Natural killer cell treated with Interleukin-12 subunit alpha and Interleukin-12 subunit beta and Interleukin-15 and Interleukin-18, amount 100 ng/mL, for 72 hours (primary cell): ENCODE measurements around the gene ATRNL1. TPM values are rescaled to one million over a fixed set of nuclear protein-coding genes. Genes with fewer than 3 reads are reported as not detected.
"Not testable (repeated sequence)": the region's sequence is repeated elsewhere in the genome, so short reads cannot be mapped to it uniquely, and the experiment has no call there.

Experiments
- ATAC-seq, 2 donors: fragments of 150-1000 bp; cut with Tn5 transposase in 1 of 2; sonication (Bioruptor Pico), chemical (Tn5 transposase) in 1 of 2; 2 replicates each; pipeline ENCODE4 v1.10.0; 2021
- DNase-seq: peaks from one replicate; pipeline ENCODE4 v3.0.0; 2022; ENCODE audit warnings: low spot score
- H3K27ac Mint-ChIP-seq, 2 donors: 1 replicate in 1 of 2; 2 replicates in 1 of 2; pipeline ENCODE4 v1.8.0; 2022; ENCODE audit warnings: mixed read lengths in 2 of 2, mild to moderate bottlenecking in 1 of 2, moderate library complexity in 1 of 2
- H3K27me3 Mint-ChIP-seq, 2 donors: 1 replicate in 1 of 2; 2 replicates in 1 of 2; pipeline ENCODE4 v1.8.0; 2022; ENCODE audit warnings: mixed read lengths in 2 of 2
- H3K36me3 Mint-ChIP-seq: one replicate; pipeline ENCODE4 v1.8.0; 2022; ENCODE audit warnings: mixed read lengths
- H3K4me1 Mint-ChIP-seq, 2 donors: 1 replicate in 1 of 2; 2 replicates in 1 of 2; pipeline ENCODE4 v1.8.0; 2022; ENCODE audit warnings: low read depth in 2 of 2, mixed read lengths in 2 of 2, mild to moderate bottlenecking in 1 of 2
- H3K4me3 Mint-ChIP-seq: one replicate; pipeline ENCODE4 v1.8.0; 2022; ENCODE audit warnings: mixed read lengths
- H3K9me3 Mint-ChIP-seq: 2 replicates; pipeline ENCODE4 v1.8.0; 2022; ENCODE audit warnings: mixed read lengths
- total RNA-seq, 2 donors: library from RNA; stranded (reverse); gene quantifications; one replicate each; pipeline ENCODE4 v1.2.3, GENCODE V29; 2022

ATRNL1 gene
- total RNA-seq, 2 donors from 2014 or later = not detected

DNA sequence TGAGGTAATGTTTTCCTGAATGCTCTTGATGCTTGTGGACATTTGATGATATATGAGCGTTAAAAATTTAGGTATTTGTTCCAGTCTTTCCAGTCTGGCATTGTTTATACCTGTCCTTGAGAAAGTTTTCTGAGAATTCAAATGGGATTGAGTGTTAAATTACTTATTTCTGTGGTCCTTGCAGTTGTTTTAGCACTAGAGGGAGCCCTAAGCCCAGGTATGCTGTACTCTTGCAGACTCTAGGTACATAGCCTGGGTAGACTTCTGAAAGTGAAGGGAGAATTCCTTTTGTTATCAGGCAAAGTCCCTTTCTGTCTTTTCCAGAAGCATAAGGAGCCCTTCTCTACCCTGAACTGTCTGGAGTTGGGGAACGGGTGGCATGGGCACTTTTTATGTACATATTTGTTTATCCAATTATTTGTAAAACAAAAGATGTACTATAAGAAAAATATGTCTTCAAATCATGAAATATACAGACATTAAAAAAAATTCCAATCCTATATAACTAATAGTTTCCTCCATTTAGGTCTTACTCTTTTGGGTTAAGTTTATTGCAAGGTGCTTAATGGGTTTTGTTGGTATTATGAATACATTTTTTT is 262.1 kb downstream of the ATRNL1 start:
- H3K4me3 Mint-ChIP-seq = no peak overlapping the region
- ATAC-seq (no peak), DNase-seq (no peak)
- no peak overlapping the region for H3K27ac Mint-ChIP-seq
- H3K27me3 Mint-ChIP-seq = no peaks in the 10 kb centered on the region
- no peaks in the 10 kb centered on the region for H3K36me3 Mint-ChIP-seq
- no peaks in the 10 kb centered on the region for H3K9me3 Mint-ChIP-seq
- no peaks in the 10 kb centered on the region for H3K4me1 Mint-ChIP-seq

- H3K4me1 Mint-ChIP-seq, ATAC-seq, H3K4me3 Mint-ChIP-seq, H3K27ac Mint-ChIP-seq, DNase-seq, H3K27me3 Mint-ChIP-seq: not testable (repeated sequence)
- peaks cover 11% of the 10 kb centered on the region for H3K36me3 Mint-ChIP-seq
- peaks cover 15% of the 10 kb centered on the region for H3K9me3 Mint-ChIP-seq
Measured at GRCh38 chr10:115367920-115368319, 274.8 kb downstream of the ATRNL1 start.

GRCh38 chr10:115379064-115379463 is 285.9 kb downstream of the ATRNL1 start:
- Mint-ChIP-seq H3K4me1 (no peaks in the 10 kb centered on the region), H3K36me3 (no peaks in the 10 kb centered on the region), H3K27ac (no peak overlapping the region), H3K27me3 (no peaks in the 10 kb centered on the region), H3K4me3 (no peak overlapping the region), H3K9me3 (peaks cover 10% of the 10 kb centered on the region)
- ATAC-seq = no peak
- no peak for DNase-seq

DNA sequence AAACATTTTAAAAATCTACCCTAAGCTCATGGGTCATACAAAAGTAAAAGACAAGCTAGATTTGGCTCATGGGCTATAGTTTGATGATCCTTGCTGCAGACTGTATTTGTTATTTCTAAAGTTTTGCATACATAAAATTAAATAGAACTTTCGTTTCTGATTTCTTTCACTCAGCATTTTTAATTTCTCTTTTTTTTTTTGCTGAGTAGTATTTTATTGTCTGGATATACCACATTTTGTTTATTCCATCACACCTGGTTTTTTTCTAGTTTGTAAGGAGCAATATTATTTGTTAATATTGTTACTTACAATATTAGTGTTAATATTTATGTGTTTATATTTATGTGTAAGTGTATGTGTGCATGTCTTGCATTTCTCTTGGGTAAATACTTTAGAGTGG is 291.5 kb downstream of the ATRNL1 start:
- Mint-ChIP-seq H3K4me3 (no peak overlapping the region), H3K4me1 (no peaks in the 10 kb centered on the region), H3K27ac (no peak overlapping the region), H3K27me3 (no peaks in the 10 kb centered on the region), H3K9me3 (peaks cover 5% of the 10 kb centered on the region), H3K36me3 (no peaks in the 10 kb centered on the region)
- ATAC-seq (no peak), DNase-seq (no peak)

DNA sequence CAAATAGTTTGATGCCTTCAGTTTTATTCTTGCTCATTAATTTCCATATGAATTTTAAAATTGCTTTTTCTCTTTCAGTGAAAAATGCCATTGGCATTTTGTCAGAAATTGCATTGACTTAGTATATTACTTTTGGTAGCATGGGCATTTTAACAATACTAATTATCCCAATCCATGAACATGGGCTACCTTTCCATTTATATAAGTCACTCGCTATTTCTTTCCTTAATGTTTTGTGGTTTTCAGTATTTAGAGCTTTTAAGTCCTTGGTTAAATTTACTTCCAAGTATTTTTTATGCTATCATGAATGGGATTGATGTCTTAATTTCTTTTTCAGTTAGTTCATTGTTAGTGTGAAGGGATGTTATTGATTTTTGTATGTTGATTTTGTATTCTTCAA is 297.4 kb downstream of the ATRNL1 start:
- no peaks in the 10 kb centered on the region for H3K36me3 Mint-ChIP-seq
- ATAC-seq (no peak), DNase-seq (no peak)
- H3K27ac Mint-ChIP-seq = no peak overlapping the region
- no peak overlapping the region for H3K4me3 Mint-ChIP-seq
- H3K9me3 Mint-ChIP-seq = peaks cover 11% of the 10 kb centered on the region
- H3K27me3 Mint-ChIP-seq = no peaks in the 10 kb centered on the region
- no peaks in the 10 kb centered on the region for H3K4me1 Mint-ChIP-seq

GRCh38 chr10:115398026-115398425 is 304.9 kb downstream of the ATRNL1 start:
- ATAC-seq (no peak), DNase-seq (no peak)
- Mint-ChIP-seq H3K27ac (no peak overlapping the region), H3K4me3 (no peak overlapping the region), H3K27me3 (no peaks in the 10 kb centered on the region), H3K4me1 (no peaks in the 10 kb centered on the region), H3K36me3 (no peaks in the 10 kb centered on the region), H3K9me3 (peaks cover 15% of the 10 kb centered on the region)

- H3K4me3 Mint-ChIP-seq = no peak overlapping the region
- no peak overlapping the region for H3K27ac Mint-ChIP-seq
- no peaks in the 10 kb centered on the region for H3K27me3 Mint-ChIP-seq
- H3K36me3 Mint-ChIP-seq = no peaks in the 10 kb centered on the region
- DNase-seq (no peak), ATAC-seq (no peak)
- H3K9me3 Mint-ChIP-seq = peaks cover 13% of the 10 kb centered on the region
- no peaks in the 10 kb centered on the region for H3K4me1 Mint-ChIP-seq
Measured at GRCh38 chr10:115402699-115403098, 309.5 kb downstream of the ATRNL1 start.

DNA sequence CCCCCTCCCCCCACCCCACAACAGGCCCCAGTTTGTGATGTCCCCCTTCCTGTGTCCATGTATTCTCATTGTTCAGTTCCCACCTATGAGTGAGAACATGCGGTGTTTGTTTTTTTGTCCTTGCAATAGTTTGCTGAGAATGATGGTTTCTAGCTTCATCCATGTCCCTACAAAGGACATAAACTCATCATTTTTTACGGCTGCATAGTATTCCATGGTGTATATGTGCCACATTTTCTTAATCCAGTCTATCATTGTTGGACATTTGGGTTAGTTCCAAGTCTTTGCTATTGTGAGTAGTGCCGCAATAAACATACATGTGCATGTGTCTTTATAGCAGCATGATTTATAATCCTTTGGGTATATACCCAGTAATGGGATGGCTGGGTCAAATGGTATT is 312.7 kb downstream of the ATRNL1 start:
- not testable (repeated sequence) for H3K27me3 Mint-ChIP-seq, H3K4me3 Mint-ChIP-seq, ATAC-seq, DNase-seq, H3K36me3 Mint-ChIP-seq, H3K4me1 Mint-ChIP-seq, H3K27ac Mint-ChIP-seq
- H3K9me3 Mint-ChIP-seq = peaks cover 17% of the 10 kb centered on the region

DNA sequence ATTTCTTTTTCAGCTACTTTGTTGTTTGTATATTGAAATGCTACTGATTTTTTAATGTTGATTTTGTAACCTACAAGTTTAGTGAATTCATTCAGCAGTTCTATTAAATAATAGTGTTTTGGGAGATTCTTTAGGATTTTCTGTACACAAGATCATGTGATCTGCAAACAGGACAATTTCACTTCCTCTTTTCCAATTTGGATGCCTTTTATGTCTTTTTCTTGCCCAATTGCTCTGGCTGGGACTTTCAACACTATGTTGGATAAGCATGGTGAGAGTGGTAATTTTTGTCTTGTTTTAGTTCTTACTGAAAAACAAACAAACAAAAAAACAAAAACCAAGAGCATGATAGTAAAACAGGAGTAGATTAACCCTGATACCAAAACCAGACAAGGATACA is 316.2 kb downstream of the ATRNL1 start:
- no peaks in the 10 kb centered on the region for H3K4me1 Mint-ChIP-seq
- no peak overlapping the region for H3K4me3 Mint-ChIP-seq
- ATAC-seq (no peak), DNase-seq (no peak)
- peaks cover 23% of the 10 kb centered on the region for H3K9me3 Mint-ChIP-seq
- no peaks in the 10 kb centered on the region for H3K27me3 Mint-ChIP-seq
- H3K36me3 Mint-ChIP-seq = peaks cover 4% of the 10 kb centered on the region
- no peak overlapping the region for H3K27ac Mint-ChIP-seq

DNA sequence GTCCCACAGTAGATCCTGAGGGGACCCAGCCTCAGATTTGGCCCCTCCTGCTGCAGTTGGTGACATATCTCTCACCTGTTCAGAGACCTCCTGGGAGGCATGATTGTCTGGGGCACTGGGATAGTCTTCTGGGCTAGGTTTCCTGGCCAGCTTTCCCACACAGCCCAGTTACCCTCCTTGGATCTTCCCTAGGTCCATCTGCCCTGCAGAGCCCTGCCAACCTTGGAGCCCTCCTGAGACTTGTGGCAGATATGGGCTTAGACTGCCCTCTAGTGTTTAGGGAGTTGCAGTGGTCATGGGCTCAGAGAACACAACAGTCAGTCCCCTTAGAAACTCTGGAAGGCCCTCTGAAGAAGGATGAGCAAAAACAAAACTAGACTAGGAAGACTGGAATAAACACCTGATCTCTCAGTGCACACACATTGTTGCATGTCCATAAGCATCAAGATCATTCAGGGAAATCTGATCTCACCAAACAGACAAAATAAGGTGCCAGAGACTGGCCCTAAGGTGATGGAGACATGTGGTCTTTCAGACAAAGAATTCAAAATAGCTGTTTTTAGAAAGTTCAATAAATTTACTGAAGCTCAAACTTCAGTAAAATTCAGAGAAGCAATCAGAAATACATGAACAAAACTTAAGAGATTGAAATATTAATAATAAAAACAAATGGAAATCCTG is 324.6 kb downstream of the ATRNL1 start:
- no peaks in the 10 kb centered on the region for H3K27me3 Mint-ChIP-seq
- ATAC-seq (no peak), DNase-seq (no peak)
- H3K27ac Mint-ChIP-seq = no peak overlapping the region
- no peak overlapping the region for H3K4me3 Mint-ChIP-seq
- peaks cover 15% of the 10 kb centered on the region for H3K9me3 Mint-ChIP-seq
- H3K4me1 Mint-ChIP-seq = no peaks in the 10 kb centered on the region
- H3K36me3 Mint-ChIP-seq = peaks cover 7% of the 10 kb centered on the region

DNA sequence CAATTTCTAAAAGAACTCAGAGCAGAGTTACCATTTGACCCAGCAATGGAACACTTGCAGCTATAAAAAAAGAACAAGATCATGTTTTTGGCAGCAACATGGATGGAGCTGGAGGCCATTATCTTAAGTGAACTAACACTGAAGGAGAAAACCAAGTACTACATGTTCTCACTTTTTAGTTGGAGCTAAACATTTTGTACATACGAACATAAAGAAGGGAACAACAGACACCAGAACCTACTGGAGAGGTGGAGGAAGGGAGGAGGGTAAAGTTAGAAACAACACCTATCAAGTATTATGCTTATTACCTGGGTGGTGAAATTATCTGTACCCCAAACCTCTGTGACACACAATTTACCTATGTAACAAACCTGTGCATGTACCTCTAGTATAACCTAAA is 329.5 kb downstream of the ATRNL1 start:
- Mint-ChIP-seq H3K27ac (no peak overlapping the region), H3K4me3 (no peak overlapping the region), H3K4me1 (no peaks in the 10 kb centered on the region), H3K27me3 (no peaks in the 10 kb centered on the region), H3K9me3 (peaks cover 6% of the 10 kb centered on the region), H3K36me3 (peaks cover 7% of the 10 kb centered on the region)
- no peak for ATAC-seq
- no peak for DNase-seq

DNA sequence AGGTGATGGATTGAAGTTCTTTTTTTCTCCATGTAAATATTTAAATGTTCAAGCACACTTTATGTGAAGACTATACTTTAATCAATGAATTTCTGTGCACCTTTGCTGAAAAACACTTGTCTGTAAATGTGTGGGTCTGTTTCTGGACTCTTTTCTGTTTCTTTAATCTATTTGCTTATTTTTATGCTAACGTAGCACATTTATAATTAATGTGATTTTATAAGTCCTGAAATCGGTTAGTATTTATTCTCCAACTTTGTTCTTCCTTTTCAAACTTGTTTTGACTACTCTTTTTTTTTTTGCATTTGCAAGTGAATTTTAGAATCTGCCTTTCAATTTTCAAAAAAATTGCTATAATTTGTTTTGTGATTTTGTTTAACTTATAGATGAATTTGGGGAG is 334.4 kb downstream of the ATRNL1 start:
- Mint-ChIP-seq H3K4me1 (no peaks in the 10 kb centered on the region), H3K36me3 (no peaks in the 10 kb centered on the region), H3K27me3 (no peaks in the 10 kb centered on the region), H3K4me3 (no peak overlapping the region), H3K9me3 (no peaks in the 10 kb centered on the region), H3K27ac (no peak overlapping the region)
- ATAC-seq (no peak), DNase-seq (no peak)

- DNase-seq (no peak), ATAC-seq (no peak)
- H3K36me3 Mint-ChIP-seq = no peaks in the 10 kb centered on the region
- no peaks in the 10 kb centered on the region for H3K27me3 Mint-ChIP-seq
- no peak overlapping the region for H3K4me3 Mint-ChIP-seq
- no peaks in the 10 kb centered on the region for H3K4me1 Mint-ChIP-seq
- H3K9me3 Mint-ChIP-seq = peaks cover 4% of the 10 kb centered on the region
- H3K27ac Mint-ChIP-seq = no peak overlapping the region
Measured at GRCh38 chr10:115432188-115432819, 339.1 kb downstream of the ATRNL1 start.

GRCh38 chr10:115436999-115437398 is 343.8 kb downstream of the ATRNL1 start:
- Mint-ChIP-seq H3K27ac (no peak overlapping the region), H3K9me3 (peaks cover 4% of the 10 kb centered on the region), H3K27me3 (no peaks in the 10 kb centered on the region), H3K36me3 (no peaks in the 10 kb centered on the region), H3K4me1 (no peaks in the 10 kb centered on the region), H3K4me3 (no peak overlapping the region)
- ATAC-seq (no peak), DNase-seq (no peak)
